ENCODE data around the gene SIRPA.

Gene SIRPA

DNA sequence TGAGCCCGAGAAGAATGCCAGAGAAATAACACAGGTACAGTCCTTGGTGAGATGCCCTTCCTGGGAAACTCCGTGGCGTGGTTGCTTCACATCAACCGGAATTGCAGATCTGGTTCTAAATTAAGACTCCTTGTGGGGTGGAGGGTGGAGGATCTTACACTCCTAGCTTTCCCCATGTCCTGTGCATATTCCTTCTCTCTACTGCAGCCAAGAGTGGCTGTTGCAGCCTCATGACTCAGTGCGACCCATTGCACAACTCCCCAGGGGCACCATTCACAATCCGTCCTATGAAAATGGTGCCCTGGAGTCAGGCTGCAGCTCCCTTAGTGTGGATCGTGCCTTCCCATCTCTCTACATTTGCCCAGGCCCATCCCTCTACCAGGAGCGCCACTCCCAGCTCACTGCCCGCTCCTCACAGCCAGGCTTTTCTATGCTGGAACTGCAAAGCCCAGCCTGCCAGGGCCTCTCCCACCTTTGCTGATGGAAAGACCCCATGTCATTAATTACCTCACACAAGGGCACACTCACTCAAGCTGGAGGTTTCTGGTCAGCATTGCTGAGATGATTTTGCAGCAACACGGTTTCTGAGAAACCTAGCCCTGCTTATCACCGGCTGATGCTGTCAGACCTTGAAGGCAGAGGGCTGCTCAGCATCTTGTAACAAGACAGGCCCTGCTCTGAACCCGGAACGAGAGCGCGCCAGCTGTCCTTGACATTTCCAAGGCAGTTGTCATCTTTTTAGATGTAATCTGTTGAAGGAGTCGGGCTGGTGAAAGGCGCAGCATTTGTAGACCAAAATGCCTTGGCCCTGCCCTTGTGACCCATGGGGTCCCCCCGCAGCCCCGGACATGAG is 39.7 kb downstream of the SIRPA start:
- no peak for DNase-seq

DNA sequence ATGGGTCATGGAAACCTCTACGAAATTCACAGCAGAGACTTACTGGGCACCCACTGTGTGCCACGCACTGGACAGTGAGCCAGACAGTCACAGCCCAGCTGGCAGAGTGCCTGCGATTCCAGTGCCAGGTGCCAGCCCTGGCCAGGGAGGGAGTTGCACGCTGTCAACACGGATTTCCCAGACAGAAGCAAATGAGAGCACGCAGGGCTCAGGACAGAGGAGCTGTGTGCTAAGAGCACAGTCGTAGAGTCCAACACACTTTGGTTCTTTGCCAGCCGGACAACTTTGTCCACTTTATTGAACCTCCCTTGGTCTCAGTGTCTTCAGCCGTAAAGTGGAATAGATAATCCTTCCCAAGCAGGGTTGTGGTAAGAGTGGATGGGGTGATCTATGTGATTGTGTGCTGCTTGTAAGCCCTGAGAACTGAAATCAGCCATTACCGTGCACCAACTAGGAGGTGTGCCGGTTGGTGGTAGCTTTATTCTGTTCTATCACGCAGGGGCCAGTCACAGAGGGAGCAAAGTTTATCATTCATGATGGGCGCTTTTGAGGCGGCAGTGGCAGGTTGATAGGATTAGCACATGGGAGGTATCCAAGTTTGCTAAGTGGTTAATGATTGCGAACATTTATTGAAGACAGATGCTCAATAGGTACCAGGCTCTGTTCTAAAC is 40.6 kb downstream of the SIRPA start:
- no peak for DNase-seq

DNA sequence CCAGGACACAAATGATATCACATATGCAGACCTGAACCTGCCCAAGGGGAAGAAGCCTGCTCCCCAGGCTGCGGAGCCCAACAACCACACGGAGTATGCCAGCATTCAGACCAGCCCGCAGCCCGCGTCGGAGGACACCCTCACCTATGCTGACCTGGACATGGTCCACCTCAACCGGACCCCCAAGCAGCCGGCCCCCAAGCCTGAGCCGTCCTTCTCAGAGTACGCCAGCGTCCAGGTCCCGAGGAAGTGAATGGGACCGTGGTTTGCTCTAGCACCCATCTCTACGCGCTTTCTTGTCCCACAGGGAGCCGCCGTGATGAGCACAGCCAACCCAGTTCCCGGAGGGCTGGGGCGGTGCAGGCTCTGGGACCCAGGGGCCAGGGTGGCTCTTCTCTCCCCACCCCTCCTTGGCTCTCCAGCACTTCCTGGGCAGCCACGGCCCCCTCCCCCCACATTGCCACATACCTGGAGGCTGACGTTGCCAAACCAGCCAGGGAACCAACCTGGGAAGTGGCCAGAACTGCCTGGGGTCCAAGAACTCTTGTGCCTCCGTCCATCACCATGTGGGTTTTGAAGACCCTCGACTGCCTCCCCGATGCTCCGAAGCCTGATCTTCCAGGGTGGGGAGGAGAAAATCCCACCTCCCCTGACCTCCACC is 42.2 kb downstream of the SIRPA start:
- no peak for DNase-seq

DNA sequence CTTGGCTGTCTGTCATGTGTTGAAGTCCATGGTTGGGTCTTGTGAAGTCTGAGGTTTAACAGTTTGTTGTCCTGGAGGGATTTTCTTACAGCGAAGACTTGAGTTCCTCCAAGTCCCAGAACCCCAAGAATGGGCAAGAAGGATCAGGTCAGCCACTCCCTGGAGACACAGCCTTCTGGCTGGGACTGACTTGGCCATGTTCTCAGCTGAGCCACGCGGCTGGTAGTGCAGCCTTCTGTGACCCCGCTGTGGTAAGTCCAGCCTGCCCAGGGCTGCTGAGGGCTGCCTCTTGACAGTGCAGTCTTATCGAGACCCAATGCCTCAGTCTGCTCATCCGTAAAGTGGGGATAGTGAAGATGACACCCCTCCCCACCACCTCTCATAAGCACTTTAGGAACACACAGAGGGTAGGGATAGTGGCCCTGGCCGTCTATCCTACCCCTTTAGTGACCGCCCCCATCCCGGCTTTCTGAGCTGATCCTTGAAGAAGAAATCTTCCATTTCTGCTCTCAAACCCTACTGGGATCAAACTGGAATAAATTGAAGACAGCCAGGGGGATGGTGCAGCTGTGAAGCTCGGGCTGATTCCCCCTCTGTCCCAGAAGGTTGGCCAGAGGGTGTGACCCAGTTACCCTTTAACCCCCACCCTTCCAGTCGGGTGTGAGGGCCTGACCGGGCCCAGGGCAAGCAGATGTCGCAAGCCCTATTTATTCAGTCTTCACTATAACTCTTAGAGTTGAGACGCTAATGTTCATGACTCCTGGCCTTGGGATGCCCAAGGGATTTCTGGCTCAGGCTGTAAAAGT is 43.5 kb downstream of the SIRPA start:
- DNase-seq: no peak

DNA sequence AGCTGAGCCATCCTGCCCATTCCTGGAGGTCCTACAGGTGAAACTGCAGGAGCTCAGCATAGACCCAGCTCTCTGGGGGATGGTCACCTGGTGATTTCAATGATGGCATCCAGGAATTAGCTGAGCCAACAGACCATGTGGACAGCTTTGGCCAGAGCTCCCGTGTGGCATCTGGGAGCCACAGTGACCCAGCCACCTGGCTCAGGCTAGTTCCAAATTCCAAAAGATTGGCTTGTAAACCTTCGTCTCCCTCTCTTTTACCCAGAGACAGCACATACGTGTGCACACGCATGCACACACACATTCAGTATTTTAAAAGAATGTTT is 44.0 kb downstream of the SIRPA start:
- DNase-seq: no peak

DNA sequence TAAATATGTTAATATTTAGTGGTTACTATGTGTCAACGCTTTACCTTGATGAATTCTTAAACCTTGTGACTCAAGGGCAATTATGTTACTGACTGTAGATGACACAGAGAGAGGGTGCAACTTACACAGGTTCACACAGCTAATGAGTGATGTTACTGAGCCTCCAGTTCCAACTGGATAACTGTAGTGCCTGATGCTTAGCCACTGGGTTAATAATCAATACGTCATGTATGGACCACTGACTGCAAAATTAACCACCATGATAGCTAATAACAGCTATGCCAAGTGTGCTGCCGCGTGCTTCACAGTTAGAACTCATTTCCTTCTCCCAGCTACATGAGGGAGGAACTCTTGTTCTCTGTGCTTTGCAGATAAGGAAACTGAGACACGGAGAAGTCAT is 45.4 kb downstream of the SIRPA start:
- DNase-seq: no peak

DNA sequence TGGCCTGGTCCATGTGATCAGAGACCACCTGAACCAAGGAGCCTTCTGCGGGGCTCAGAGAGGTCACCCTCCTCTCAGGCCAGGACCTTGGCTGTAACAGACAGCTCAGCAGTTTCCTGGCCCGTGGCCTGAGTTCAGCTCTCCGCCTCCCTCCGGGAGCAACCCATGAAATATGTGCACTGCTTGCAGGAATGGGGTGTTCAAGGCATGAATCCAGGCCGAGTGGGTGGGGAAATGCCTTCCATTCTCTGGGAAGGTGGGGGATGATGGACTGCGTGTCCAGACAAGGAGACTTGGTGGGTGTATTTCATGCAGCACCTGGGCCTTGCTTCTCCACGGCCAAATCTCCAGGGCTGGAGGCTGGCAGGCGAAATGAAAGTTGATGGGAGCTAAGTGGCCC is 46.0 kb downstream of the SIRPA start:
- DNase-seq: no peak

DNA sequence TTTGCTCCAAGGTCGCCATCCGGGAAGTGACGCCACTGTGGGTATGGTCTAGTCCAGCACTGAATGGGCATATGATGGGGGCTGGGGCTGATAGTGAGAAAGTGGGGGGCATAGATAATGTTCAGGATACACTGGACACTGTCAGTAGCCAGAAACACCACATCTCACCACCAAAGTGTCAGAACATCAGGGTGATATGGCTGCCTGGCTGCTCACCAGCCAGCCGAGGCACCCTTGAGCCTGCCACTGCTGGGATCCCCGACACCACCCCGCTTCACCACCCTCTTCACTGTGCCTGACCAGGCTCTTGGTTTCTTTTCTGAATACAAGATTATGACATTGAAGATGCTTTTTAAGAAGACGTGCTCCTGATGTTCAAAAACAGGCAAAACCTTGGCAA is 46.9 kb downstream of the SIRPA start:
- no peak for DNase-seq

DNA sequence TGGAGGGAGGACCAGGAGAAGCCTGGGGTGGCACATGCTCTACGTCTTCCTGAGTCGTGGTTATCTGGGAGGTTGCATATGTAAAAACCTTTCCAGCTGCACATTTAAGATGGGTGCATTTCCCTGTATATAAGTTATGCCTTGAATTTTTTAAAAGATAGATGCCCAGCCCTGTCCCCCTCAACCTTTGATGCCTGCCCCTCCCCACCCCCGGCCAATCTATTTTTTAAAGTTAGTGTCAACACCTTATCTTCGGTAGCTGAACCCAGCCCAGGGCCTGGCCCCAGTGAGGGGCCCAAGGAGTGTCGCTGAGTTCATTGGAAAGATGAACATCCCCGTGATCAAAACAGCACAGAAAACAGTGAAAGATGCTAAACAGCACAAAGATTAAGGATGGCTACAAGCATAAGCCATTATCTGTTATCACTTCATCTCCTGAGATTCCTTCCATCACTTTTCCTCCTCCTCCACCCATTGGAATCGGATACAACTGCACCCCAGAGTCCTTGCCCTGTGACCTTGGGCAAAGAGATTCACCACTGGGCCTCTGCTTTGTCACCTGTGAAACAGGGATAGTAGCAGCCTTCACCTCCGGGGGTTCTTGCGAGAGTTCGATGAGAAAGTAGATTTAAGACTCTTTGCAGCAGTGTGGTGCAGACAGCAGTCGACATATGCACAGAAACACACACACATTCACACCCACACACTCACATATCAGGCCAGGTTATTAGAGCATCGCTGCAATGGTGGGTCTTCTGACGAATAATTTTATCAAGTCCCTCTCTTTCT is 47.5 kb downstream of the SIRPA start:
- DNase-seq: no peak

DNA sequence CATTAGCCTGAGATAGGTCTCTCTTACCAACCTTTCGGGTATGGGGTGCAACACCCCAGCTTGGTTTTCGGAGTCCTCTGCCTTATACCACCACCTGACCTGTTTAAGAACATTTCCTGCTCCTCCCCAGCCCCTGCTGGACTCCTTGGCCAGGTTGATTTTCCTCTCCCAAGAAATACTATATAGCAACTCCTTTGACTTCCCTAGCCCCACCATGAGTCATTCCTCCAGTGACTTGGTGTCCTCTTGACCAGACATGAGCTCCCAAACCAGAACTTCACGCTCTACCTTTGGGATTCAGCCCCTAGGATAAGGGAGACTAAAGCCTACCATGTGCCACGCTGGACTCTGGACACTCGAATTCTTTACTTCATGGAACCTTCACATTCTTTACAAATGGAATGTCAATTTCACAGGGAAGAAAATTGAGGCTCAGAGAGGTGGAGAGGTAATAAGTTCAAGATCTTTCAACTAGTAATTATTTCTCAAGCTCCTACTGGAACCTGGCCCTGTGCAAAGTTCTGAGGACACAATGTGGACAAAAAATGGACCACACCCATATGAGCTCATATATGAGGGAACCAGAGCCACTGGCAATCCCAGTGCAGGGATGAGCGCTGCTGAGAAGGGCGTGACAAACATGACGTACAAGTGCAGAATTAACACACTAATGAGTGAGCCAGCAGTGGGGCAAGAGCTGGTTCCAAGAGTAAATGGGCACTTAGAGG is 48.2 kb downstream of the SIRPA start:
- DNase-seq: no peak

DNA sequence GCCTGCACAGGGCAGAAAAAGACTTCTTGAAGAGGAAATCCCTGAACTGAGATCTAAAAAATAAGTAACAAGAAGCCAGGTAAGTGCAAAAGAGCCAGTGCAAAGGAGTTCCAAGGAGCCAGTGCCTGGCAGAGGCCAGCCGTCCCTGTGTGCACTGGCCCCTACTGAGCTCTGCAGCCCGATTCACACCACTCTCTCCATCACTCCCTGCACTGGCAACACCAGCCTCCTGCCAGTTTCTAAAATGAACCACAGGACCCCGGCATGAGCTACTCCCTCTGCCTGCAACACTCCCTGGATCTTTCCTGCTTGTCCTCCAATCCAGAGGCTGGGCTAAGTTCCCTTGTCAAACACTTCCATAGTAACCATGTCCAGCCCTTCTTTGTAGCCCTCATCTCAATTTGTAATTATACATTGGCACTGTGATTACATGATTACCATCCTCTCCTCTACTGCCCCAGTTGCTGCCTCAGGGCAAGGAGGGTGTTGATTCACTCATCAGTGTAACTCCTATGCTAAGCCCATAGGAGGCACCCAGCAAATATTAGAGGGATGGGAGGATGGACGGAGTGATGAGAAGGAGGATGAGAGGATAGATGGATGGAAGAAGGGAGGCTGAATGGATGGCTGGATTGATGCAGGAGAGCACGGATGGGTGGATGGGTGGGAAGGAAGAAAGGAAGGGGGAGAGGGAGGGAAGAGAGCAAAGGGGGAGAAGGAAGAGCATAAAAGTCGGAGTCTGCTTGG is 49.3 kb downstream of the SIRPA start:
- DNase-seq: peak in 1 of 2 experiments; percentile 15

DNA sequence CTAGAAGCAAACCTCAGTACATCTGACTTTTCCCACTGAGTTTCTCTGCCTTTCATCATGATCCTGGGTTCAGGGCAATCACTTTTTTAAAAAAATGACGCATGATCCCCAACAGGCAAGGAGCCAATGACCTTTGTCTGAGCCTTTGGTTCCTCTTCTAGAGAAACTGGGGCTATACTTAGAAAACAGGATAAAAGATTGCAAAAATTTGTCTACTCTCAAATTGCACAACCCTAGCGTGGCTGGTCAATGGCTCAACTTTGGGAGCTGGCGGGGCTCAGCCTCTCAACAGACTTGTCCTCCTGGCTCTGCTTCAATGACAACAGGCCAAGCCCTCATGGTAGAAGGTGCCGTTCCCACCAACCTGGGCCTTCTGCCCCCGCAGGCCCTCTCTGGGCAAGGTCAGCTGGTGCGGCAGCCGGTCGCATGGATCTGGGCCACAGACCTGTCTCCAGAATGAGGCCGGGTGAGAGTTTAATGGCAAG is 50.0 kb downstream of the SIRPA start:
- DNase-seq: peak; percentile 47 to 58

DNA sequence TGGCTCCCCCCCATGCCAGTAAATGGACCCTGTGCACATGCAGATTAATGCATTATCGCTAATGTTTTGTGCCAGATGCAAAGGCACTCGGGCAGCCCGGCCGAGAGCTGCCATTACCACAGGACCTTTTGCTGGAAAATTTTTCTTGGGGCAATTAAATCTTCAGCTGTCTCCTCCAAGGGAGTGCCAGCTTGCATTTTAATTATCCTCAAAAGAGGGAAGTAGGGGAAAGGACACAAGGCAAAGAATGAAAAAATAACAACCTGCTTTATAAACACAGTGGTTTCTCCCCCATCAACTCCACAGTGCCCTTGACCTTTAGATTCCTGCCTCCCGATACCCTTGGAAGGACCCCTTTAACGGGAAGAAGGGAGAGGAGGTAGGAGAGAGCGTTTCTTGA is 50.5 kb downstream of the SIRPA start:
- DNase-seq: peak; percentile 14 to 28

DNA sequence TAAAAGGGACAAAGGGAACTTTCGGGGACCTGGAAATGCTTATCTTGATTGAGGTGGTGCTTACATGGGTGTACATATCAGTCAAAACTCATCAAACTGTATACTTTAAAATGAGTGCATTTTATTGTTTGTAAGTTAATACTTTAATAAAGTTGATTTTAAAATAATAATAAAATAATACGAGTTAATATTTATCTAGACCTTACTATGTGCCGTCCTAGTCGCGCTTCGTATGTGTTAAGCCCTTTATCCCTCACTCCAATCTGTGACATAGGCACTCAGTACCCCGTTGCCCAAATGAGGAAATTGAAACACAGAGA is 51.2 kb downstream of the SIRPA start:
- no peak for DNase-seq

DNA sequence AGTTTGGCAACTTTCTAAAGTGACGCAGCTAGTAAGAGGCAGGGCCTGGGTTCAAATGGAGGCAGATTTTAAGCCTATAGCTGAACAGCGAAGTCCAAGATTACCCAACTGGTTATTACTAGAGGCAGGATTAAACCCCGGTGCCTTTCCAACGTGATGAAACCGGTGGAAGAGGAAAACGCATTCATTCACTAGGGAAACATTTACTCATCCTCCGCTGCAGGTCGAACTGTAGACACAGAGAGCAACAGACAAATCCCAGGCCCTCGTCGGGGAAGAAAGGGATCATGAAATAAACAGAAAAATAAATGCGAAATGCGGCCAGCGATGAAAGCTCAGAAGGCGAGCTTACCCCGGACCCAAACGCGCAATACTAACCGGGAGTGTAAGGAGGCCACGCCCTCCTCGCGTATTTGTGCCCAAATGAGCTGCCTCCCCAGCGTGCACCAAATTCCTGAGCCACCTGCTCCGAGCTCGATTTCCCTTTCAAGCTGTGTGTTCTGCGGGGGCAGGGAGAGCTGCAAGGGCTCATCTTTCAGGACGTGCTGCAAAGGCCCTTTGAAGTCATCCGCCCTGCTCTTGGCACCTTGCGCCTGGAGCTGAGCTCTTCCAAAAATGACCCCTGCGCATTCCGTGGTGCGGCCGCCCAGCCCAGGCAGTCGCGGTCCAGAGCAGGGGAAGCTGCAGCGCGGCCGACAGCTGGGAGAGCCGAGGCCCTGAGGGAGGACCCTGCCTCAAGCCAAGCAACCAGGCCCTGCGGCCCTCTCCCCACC is 51.7 kb downstream of the SIRPA start:
- no peak for DNase-seq

DNA sequence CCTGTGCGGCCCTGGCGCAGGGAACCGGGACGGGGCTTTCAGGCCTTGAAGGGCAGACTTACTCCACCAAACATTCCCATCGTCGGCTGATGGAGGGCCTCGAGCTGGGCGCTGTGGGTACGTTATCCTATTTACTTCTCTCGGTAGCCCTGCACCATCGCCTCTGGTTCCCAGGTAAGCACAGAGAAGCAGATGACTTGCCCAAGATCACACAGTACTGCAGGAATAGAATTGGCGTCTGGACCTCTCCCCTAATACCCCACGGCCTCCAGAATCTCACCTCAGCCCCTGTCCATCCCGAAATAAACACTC is 52.3 kb downstream of the SIRPA start:
- DNase-seq: no peak

DNA sequence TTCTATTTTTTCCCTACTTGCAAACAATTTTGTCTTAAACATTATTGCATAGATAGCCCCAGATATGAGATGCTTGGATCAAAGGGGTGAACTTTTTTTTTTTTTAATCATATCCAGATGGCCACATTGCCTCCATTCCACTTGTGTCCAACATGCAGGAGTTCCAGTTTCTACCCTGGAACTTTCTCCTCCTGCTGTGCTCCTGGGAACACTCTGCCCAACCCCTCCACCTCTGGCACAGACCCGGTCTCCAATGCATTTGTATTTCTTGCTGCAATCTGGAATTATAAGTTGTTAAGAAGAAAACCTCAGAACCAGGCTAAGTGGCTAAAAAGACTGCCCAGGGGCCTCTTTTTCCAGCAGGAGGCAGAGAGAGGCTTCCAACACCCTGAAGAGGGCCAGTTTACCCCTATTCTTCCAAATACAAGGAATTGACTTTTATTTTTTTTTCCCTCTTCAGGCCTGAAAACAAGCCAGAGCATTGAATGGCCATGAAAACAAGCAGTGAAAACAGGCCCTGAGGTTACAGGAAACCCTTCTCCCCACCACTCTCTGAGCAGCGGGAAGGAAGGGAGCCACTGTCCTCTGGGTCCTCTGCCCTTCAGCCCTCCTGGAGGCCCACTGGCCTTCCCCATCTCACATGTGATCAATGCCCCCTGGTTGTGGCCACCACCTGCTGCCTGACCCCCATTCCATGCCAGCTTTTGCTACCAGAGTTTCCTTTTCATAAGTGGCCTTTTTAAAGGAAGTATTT is 54.3 kb downstream of the SIRPA start:
- no peak for DNase-seq

DNA sequence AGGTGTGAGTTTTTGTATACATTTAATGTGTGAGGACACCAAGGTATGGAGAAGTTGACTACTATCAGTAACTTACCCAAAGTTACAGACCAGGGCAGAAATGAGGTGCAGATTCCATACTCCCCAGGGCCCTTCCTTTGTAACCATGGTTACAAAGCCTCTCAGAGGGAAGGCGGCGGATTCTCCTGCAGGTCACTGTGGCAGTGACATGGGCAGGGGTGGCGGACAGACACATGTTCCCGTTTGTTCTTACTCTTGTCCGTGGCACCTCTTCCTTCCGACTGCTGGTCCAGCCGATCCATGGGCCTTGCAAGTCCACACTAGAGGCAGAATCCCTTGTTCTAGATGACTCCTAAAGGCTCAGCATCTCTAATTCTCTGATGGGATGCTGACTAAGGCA is 55.6 kb downstream of the SIRPA start:
- no peak for DNase-seq

DNA sequence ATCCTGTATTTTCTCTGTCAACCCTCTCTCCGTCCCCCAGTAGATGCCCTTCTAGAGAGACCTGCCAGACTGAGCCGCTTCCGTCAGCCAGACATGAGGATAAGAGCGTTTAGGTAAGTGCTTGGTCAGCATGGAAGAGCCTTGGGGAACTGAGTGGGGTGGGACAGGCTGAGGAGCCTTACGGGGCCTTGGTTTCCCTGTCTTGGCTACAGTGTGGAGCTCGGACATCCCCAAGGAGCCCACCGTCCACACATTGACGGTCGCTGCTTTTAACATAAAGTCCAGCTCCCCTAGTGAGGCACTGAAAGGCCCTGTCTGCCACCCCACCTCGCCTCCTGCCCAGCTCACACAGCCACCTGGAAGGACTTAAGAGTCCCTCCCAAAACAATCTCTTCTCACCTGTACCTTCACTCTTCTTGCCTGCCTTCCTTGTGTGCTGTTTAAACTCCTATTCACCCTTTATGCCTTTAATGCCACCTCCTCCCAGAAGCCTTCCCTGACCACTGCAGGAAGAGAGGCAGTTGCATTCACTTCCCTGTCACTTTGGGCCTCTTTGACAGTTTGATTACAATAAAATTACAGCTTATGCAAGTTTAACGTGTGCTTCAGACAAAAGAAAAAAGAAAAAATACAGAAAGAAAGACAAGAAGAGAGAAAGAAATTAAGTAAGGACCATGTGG is 56.4 kb downstream of the SIRPA start:
- no peak for DNase-seq

All from Kasumi-1 (cell line).